ENCODE data around the gene ZFHX3.

DNA sequence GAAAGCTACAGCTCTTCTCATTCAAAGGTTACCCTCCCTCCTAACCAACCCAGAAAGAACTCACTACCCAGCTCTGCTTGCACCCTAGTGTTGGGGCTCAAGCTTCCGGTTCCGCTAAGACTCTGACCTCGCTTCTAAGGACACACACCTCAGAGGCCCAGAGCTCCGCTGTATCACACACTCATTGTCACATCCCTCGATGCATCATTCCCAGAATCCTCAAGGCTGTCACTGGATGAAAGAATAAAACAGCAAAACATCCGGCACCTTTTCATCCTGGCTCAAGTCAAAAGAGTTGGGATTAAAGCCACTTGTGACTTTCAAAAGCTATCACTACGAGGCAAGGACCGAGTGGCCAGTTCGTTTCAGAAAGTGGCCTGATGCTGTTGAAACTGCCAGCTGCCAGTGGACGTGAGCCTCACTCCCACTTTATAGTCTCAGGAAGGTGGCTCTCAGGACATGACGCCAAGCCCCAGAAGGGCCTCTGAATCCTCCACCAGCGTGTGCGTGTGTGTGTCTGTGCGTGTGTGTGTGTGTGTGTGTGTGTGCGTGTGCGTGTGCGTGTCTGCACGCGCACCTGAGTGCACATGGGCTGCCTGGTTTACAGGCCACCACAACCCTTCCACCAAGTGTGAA is 29.0 kb downstream of the ZFHX3 start:
- TF ChIP-seq POLR2A (IDR thresholded peaks at IDR 0.05), result no peak
- TF ChIP-seq EP300 (IDR thresholded peaks at IDR 0.05), result no peak
- no peak for TF ChIP-seq CTCF (IDR thresholded peaks at IDR 0.05)

Measured in tibial nerve (tissue), 4 donors.